ENCODE measurements around the gene SLC8A3.

- TF ChIP-seq CTCF (IDR thresholded peaks at IDR 0.05; ENCODE audit: low read depth, low read length) (no peak), EZH2phosphoT487 (IDR thresholded peaks at IDR 0.05; ENCODE audit: low read depth) (no peak)
Measured at GRCh38 chr14:70133461-70133860, 55.3 kb downstream of the SLC8A3 start.
